Endometrium (tissue), 2 donors: Measurements from ENCODE around the gene FGF14.

Experiments used
- FAIRE-seq: peaks from 2 replicates; lab custom pipeline; 2012; peaks lifted over from hg19 to GRCh38; lab: Jason Lieb, UNC
- donor health status: control.
- donor health status: control.

Gene FGF14

GRCh38 chr13:102401766-102402165 lies at the start of gene FGF14:
Gene FGF14 (minus strand): TSS chr13:102402048.
- FAIRE-seq, result no peak

GRCh38 chr13:102443249-102443648 lies 41.4 kb upstream of the FGF14 start:
- no peak for FAIRE-seq

DNA sequence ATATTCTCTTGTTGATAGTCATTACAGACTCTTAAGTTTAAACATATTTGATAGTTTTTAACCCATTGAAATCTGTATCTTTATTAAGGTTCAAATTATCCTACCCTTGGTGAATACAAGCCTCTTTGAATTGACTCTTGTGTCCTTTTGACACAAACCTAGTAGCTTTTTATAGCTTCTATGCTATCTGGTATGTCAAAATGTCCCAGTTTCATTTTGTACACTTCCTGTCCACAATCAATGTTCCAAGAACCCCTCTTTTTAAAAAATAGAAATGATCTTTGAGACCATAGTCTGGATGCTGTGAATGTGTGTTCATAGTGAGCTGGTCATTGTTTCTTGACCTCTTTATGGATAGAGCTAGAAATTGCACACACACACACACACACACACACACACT lies 39.2 kb upstream of the FGF14 start:
- FAIRE-seq, result no peak

GRCh38 chr13:102440259-102440936 lies 38.5 kb upstream of the FGF14 start:
- FAIRE-seq, result no peak

- FAIRE-seq, result no peak
These were observed 20.8 kb upstream of the FGF14 start for GRCh38 chr13:102422690-102423089.

DNA sequence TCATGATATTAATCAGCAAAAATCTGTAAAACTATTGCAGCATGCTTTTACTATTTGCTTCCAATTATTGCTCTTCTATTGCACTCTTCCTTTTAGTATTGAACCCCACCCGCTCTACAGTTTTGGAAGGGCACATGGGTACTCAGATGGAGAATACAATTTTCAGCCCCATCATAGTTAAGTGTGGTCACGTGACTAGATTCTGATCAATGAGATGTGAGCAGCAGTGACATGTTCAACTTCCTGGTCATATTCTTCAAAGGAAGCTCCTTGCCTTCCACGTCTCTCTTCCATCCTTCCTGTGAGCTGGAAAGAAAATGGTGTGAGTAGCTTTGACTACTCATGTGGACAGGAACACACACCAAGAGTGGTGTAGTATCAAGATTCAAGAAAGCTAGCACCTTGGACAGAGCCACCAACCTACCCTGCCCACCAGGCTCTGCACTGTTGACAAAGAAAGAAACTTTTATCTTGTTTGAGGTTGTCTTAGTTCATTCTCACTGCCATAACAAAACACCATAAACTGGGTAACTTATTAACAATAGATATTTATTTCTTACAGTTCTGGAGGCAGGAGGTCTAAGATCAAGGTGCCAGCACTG lies 3.8 kb upstream of the FGF14 start:
- FAIRE-seq, result no peak

GRCh38 chr13:102402290-102402689 lies 442 bp upstream of the FGF14 start:
- FAIRE-seq, result no peak

DNA sequence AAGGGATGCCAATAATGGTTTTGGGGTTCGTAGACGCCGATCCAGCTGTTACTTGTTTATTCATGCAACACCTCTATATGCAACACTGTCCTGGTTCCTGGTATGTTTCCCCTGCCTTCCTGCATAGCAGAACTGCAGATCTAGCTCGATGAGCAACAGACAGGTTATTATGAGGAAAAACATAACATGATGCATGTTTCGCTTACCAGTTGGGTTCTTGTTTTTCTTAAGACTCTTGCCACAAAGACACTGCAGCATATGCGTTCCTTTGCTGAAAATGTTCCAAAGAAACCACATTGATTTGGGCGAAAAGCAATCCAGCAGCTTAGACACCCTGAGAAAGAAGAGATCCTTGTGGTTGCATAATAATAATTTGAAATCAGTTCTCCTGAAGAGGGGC lies 583 bp downstream of the FGF14 start:
- FAIRE-seq, result no peak

- FAIRE-seq, result no peak
These were observed 1.1 kb downstream of the FGF14 start for GRCh38 chr13:102400675-102401145.

- FAIRE-seq, result no peak
These were observed 1.8 kb downstream of the FGF14 start for GRCh38 chr13:102399791-102400674.

DNA sequence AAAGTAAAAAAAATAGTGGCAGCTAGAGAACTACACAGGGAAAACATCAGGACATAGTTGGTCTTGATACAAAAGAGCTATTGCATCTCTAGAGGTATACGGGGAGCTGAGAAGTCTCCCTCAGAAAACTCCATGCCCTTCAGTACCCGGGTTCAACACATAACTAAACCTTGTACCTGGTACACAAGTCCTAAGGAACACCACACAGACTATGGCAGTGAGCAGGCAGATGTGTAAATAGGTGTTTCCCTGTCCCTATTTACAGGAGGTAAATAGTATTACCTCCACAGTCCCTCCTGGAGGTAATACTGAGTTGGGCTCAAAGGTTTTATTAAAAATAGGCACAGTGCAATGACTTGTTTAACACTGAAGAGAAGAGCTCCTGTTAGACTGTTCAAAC lies 5.9 kb downstream of the FGF14 start:
- no peak for FAIRE-seq

- no peak for FAIRE-seq
These were observed 6.7 kb downstream of the FGF14 start for GRCh38 chr13:102395174-102395573.

GRCh38 chr13:102394158-102395053 lies 7.4 kb downstream of the FGF14 start:
- no peak for FAIRE-seq

- no peak for FAIRE-seq
These were observed 9.2 kb downstream of the FGF14 start for GRCh38 chr13:102392481-102393209.

GRCh38 chr13:102386461-102386860 lies 15.4 kb downstream of the FGF14 start:
- FAIRE-seq, result no peak

GRCh38 chr13:102380012-102380411 lies 21.8 kb downstream of the FGF14 start:
- FAIRE-seq, result no peak

DNA sequence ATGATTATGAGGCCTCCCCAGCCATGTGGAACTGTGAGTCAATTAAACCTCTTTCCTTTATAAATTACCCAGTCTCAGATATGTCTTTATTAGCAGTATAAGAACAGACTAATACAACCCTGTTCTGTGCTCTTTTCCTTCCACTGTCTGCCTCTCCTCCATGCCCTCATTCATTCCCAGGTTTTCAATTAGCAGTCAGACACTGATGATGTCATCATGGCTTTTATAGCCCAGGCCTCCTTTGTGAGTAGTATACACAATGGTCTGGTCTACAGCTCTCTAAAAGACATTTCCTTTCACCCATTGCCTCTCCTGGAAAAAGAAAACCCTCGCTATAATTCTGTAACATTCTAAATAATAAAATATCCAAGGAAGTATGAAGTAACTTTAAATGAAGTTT lies 25.5 kb downstream of the FGF14 start:
- FAIRE-seq, result no peak

GRCh38 chr13:102374726-102375125 lies 27.1 kb downstream of the FGF14 start:
- FAIRE-seq, result no peak

DNA sequence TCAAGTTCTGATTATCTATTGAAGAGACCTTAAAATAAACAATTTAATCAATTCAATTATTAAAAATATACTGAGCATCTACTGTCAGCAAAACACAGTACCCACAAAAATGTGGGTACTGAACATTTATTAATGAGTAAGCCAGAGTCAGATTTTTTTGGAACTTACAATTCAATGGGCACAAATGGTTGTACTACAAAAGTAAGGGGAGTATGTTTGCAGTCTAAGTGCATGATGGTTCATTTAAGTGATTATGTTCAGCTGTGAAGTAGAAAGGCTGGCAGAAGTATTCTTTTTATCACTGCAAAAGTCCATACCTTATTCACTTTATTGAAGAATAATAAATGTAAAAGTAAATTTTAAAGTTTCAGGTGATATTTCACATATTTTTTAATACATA lies 27.6 kb downstream of the FGF14 start:
- no peak for FAIRE-seq

DNA sequence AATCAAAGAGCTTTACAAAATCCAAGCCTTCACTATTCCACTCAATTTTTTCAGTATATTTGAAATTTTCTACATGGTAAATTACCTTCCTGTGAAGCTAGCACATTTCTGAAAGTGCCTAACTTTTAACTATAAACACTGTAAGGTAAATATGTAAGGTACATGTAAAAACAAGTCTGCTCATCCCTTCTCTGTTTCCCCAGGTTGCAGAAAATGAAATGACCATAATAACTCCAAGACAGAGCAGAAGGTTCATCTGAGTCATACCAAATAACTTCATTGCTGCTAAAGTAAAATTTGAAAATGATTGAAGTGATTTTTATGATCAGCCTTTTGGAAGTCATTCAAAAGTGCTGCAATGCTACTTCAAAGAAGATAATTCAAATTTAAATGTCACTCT lies 28.6 kb downstream of the FGF14 start:
- FAIRE-seq, result no peak

- no peak for FAIRE-seq
These were observed 32.5 kb downstream of the FGF14 start for GRCh38 chr13:102369302-102369701.
